Raji (cell line): ENCODE results near the gene HACD2.

Experiments used
- POLR2A ChIP-seq: IDR thresholded peaks from 2 replicates; pipeline ENCODE4 v1.6.1; 2011; ENCODE audit warnings: low read depth, low read length, control low read depth; ENCODE audit not compliant: insufficient read depth

Gene HACD2

GRCh38 chr3:123464211-123464610 is 120.6 kb downstream of the HACD2 start:
- no peak for TF ChIP-seq POLR2A

GRCh38 chr3:123459862-123460261 is 125.0 kb downstream of the HACD2 start:
- no peak for TF ChIP-seq POLR2A

DNA sequence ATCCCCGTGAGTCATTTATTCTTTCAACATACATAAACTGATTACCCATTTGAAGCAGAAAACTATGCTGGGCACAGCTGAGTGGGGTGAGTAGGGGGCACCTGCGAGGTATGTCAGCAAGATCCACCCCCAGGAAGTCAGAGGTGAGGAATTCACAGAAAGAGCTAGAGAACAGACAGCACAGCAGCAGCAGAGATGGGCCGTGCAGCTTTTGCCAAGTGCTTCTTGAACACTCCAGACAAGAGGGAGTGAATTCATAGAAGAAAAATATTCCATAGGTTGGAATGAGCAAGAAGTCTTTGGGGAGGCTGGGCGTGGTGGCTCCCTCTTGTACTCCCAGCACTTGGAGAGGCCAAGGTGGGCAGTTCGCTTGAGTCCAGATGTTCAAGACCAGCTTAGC is 126.6 kb downstream of the HACD2 start:
- TF ChIP-seq POLR2A = no peak

DNA sequence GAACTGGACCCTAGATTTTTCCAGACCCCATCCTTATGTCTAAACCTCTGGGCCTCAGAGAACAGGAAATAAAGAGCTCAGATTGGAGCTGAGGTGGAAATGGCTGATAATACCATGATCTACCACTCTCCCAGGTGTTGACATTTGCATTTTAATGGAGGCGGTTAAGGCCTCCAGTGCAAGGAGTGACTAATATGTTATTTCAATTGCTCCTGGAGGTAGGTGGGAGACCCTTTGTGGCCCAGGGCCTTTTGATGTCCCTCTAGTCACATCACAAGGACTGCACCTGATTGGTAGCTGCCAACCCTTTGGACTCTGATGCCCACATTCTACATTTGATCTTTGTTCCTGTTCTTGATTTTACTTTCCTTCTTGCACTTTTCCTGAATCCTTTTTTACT is 127.0 kb downstream of the HACD2 start:
- TF ChIP-seq POLR2A = no peak

DNA sequence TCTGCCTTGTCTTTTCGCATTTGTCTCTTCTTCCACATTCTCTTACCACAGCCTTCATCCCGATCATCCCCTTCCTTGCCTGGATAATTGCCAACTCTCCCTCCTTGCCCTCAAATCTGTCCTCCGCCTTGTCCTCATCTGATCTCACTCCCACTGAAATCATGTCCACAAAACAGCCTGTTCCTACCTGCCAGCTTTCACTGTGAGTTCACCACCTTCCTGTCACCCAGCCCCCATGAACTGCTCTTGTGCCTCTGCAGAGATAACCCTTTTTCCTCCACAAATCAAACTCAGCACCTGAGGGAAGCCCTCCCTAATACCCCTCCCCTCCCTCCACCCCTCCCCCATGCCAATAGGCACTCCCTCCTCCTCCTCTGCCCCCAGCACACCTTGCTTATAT is 131.2 kb downstream of the HACD2 start:
- no peak for TF ChIP-seq POLR2A

DNA sequence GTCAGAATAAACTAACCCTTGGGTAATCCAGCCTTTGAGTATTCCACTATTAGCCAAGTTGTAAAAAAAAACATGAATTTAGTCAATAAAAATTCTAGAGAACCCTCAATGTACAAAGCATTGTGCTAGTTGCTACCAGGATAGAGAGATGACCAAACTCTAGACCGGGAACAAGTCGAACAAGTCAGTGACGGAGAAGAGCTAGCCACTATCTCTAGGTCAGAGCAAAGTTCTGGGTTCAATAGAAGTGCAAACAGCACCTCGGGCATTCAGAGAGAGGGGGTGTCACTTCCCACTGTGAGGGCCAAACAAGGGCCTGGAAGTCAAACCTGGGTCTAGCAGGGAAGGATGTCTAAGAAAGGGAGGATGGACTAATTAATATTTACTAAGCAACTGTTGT is 133.7 kb downstream of the HACD2 start:
- TF ChIP-seq POLR2A = no peak

DNA sequence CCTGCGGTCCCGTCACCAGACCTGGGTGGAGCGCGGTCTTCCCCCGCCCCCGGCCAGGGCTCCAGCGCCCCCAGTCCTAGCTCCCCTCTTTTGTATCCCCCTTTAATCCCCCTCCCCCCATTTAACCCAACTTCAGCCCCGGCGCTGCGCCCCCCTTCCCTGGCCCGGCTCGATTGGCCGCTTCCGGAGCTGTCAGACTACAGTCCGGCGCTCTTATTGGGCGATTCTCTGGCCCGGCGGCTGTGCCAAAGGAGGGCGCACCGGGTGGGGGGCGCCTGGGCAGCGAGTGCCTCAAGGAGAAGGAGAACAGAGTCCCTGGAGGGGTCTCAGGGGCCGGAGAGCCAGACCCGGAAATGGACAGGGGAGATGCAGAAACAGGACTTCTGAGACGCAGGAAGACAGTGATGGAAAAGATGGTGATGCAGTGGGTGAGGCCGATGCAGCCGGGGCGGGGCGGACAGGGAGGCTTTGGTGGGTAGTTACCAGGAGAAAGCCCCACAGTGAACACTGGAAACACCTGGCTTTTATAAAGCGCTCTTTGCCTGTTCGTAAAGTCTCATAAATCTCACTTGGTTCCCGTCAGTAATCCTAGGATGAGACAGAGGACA is 134.8 kb downstream of the HACD2 start:
- TF ChIP-seq POLR2A = no peak

DNA sequence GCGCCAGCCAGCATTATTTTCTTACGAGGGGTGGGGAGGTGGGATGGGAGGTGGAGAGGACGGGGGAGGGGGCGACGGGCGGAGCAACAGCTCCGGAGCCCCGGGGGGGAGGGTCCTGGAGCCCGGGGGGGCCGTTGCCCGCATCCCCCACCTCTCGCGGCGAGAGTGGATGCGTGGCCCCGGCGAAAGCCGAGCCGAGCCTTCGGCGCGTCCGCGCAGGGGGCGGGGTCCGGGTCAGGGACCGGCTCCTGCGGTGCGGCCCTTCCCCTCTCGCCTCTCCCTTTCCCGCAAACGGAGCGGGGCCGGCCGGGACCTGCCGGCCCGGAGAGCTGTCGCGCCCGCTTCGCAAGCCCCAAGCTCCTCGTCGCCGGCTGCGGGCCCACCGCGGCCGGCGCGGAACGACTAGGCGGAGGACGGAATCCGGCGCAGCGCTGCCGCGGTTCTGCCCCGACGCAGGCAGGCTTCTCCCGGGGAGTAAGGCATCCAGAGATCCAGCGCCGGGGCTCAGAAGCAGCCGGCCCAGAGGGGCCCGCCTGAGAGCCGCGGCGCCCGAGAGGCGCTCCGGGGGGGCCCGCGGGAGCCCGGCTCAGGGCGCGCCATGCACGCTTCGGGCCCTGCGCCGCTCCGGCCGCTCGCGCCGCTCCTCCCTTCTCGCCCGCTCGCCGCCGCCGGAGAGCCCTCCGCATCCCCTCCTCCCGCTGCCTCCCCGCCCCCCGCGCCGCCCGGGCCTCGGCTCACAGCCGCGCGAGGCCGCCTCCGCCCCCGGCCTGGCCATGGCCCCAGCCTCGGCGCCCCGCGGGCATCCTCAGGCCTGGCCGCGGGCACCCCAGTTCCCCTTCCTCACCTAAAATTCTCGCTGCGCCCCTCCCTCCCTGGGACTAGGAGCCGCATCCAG is 135.5 kb downstream of the HACD2 start:
- TF ChIP-seq POLR2A = no peak

- no peak for TF ChIP-seq POLR2A
Observed at GRCh38 chr3:123448536-123449101, 136.2 kb downstream of the HACD2 start, which contains the start of gene ADCY5. ADCY5 (minus strand) TSS chr3:123449090; CDS start chr3:123448545, 545 bp downstream.

- TF ChIP-seq POLR2A = no peak
Observed at GRCh38 chr3:123447749-123448517, 136.9 kb downstream of the HACD2 start.

- TF ChIP-seq POLR2A = no peak
Observed at GRCh38 chr3:123447416-123447748, 137.5 kb downstream of the HACD2 start.

- no peak for TF ChIP-seq POLR2A
Observed at GRCh38 chr3:123446610-123447109, 138.2 kb downstream of the HACD2 start.

GRCh38 chr3:123446210-123446609 is 138.6 kb downstream of the HACD2 start:
- no peak for TF ChIP-seq POLR2A

- no peak for TF ChIP-seq POLR2A
Observed at GRCh38 chr3:123445702-123446101, 139.2 kb downstream of the HACD2 start.

DNA sequence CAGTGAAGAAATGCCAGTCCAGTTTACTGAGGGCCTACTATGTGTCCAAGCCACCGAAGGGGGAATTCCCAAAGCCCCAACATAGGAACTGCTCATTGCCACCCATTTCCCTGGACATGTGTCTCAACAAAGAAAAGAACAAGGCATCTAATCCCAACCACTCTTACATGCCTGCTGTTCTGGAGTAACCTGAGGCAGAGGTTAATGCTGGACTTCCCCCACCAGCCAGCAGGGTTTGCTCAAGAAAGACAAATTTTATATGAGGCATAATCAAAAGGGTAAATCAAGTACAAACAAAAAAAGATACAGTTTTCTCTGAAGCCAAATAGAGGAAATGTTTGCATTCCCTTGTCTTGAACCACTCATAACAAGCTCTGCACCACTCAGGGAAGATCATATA is 140.1 kb downstream of the HACD2 start:
- no peak for TF ChIP-seq POLR2A
